Measurements from ENCODE around the gene UCN.
"Not testable (repeated sequence)": the region's sequence is repeated elsewhere in the genome, so short reads cannot be mapped to it uniquely, and the experiment has no call there.

The UCN gene

GRCh38 chr2:27278010-27278409 is 30.2 kb downstream of the UCN start:
- H3K27ac ChIP-seq (ENCODE audit: extremely low read depth, low read depth, low read length), result no peak overlapping the region
- no peaks in the 10 kb centered on the region for H3K9me3 ChIP-seq (ENCODE audit: control insufficient read depth, insufficient read depth, low read depth, low read length)
- H3K4me3 ChIP-seq (ENCODE audit: low read depth, low read length), result no peak overlapping the region
- TF ChIP-seq ZNF155 (tag by site-specific recombination; IDR thresholded peaks at IDR 0.05), result no peak
- peak; percentile 80; the same call in 1 of the 2 replicates for TF ChIP-seq SCRT2 (tag by site-specific recombination; IDR thresholded peaks at IDR 0.05)
- peak; percentile 36; the same call in 1 of the 2 replicates for TF ChIP-seq SCRT1 (tag by site-specific recombination; IDR thresholded peaks at IDR 0.05; ENCODE audit: borderline replicate concordance)
- TF ChIP-seq ZNF768 (tag by site-specific recombination; IDR thresholded peaks at IDR 0.05), result no peak
- POLR2A ChIA-PET, result no interaction called here
- H3K4me1 ChIP-seq (ENCODE audit: control insufficient read depth, insufficient read depth, low read length), result no peaks in the 10 kb centered on the region; the same call in 1 of the 2 replicates
- no peaks in the 10 kb centered on the region for H3K36me3 ChIP-seq (ENCODE audit: control insufficient read depth in 2 of 2, insufficient read depth in 1 of 2, low read length in 2 of 2)
- CTCF ChIA-PET, result interaction anchor here (2.9 to 6.9 kb wide), 3 partner anchors 13 to 27 kb away, joined by 10 to 96 read pairs (median 87); partner anchors contain the start of gene SLC30A3

GRCh38 chr2:27275211-27276150 is 32.8 kb downstream of the UCN start, which contains the start of gene DNAJC5G:
Gene DNAJC5G (plus strand): TSS chr2:27275433. CDS start chr2:27276729, 1,296 bp downstream.
- Histone ChIP-seq H3K4me3 (ENCODE audit: low read depth, low read length) (no peak within 1 kb of the TSS), H3K36me3 (ENCODE audit: control insufficient read depth in 2 of 2, insufficient read depth in 1 of 2, low read length in 2 of 2) (no peaks in the 10 kb centered on the region), H3K27ac (ENCODE audit: extremely low read depth, low read depth, low read length) (no peak within 1 kb of the TSS), H3K9me3 (ENCODE audit: control insufficient read depth, insufficient read depth, low read depth, low read length) (no peaks in the 10 kb centered on the region), H3K4me1 (ENCODE audit: control insufficient read depth, insufficient read depth, low read length) (no peaks in the 10 kb centered on the region)
- ChIA-PET POLR2A (interaction anchor here (0.6 kb wide), 1 partner anchor 8 kb away, joined by 3 read pairs; no protein-coding TSS in a partner anchor), CTCF (interaction anchor here (1.1 to 6.9 kb wide), 3 partner anchors 10 to 25 kb away, joined by 3 to 87 read pairs (median 7); no protein-coding TSS in a partner anchor)
- TF ChIP-seq ZNF501 (tag by site-specific recombination; IDR thresholded peaks at IDR 0.05) (no peak), KLF17 (tag by site-specific recombination; IDR thresholded peaks at IDR 0.05) (no peak), ZNF621 (tag by site-specific recombination; IDR thresholded peaks at IDR 0.05) (no peak), ZNF24 (tag by site-specific recombination; IDR thresholded peaks at IDR 0.05) (no peak), ZNF529 (tag by site-specific recombination; IDR thresholded peaks at IDR 0.05; ENCODE audit: insufficient replicate concordance) (no peak), ZNF202 (tag by site-specific recombination; IDR thresholded peaks at IDR 0.05; ENCODE audit: borderline replicate concordance) (no peak)

GRCh38 chr2:27272537-27273522 is 35.4 kb downstream of the UCN start:
- H3K4me1 ChIP-seq (ENCODE audit: control insufficient read depth, insufficient read depth, low read length); H3K4me3 ChIP-seq (ENCODE audit: low read depth, low read length); H3K27ac ChIP-seq (ENCODE audit: extremely low read depth, low read depth, low read length); H3K36me3 ChIP-seq (ENCODE audit: control insufficient read depth in 2 of 2, insufficient read depth in 1 of 2, low read length in 2 of 2); H3K9me3 ChIP-seq (ENCODE audit: control insufficient read depth, insufficient read depth, low read depth, low read length): not testable (repeated sequence)
- CTCF ChIA-PET, result interaction anchor here (0.7 to 5.1 kb wide), 7 partner anchors 8 to 634 kb away, joined by 3 to 41 read pairs (median 6); partner anchors contain the start of gene TRIM54
- POLR2A ChIA-PET, result interaction anchor here (0.6 kb wide), 1 partner anchor 431 kb away, joined by 7 read pairs; no protein-coding TSS in a partner anchor

GRCh38 chr2:27271631-27272340 is 36.5 kb downstream of the UCN start:
- H3K36me3 ChIP-seq (ENCODE audit: control insufficient read depth in 2 of 2, insufficient read depth in 1 of 2, low read length in 2 of 2), result no peaks in the 10 kb centered on the region
- H3K4me1 ChIP-seq (ENCODE audit: control insufficient read depth, insufficient read depth, low read length), result no peaks in the 10 kb centered on the region
- no peaks in the 10 kb centered on the region for H3K9me3 ChIP-seq (ENCODE audit: control insufficient read depth, insufficient read depth, low read depth, low read length)
- H3K27ac ChIP-seq (ENCODE audit: extremely low read depth, low read depth, low read length), result no peak overlapping the region
- ChIA-PET POLR2A (no interaction called here), CTCF (interaction anchor here (0.8 to 5.1 kb wide), 7 partner anchors 9 to 255 kb away, joined by 3 to 41 read pairs (median 3); partner anchors contain the start of gene TRIM54)
- H3K4me3 ChIP-seq (ENCODE audit: low read depth, low read length), result no peak overlapping the region
- no peak for TF ChIP-seq ZNF140 (tag by site-specific recombination; IDR thresholded peaks at IDR 0.05)
- no peak for TF ChIP-seq ZNF280D (tag by site-specific recombination; IDR thresholded peaks at IDR 0.05)
- TF ChIP-seq ZNF626 (tag by site-specific recombination; IDR thresholded peaks at IDR 0.05), result no peak
- TF ChIP-seq PRDM10 (tag by site-specific recombination; IDR thresholded peaks at IDR 0.05), result peak; percentile 51; the same call in 1 of the 2 replicates

All from HEK293 (cell line).